Stimulated activated CD8-positive, alpha-beta memory T cell treated with anti-CD3 and anti-CD28 coated beads, Interleukin-15, amount 100 ng/mL, for 48 hours (primary cell): ENCODE data around the gene MGAT1.

Experiments used
- DNase-seq, 2 donors: peaks; one replicate each; pipeline ENCODE4 v3.0.0-alpha.2; 2020; ENCODE audit warnings: low read depth in 2 of 2

MGAT1 gene

GRCh38 chr5:180824630-180825476 lies 22.2 kb upstream of the MGAT1 start:
- no peak for DNase-seq

DNA sequence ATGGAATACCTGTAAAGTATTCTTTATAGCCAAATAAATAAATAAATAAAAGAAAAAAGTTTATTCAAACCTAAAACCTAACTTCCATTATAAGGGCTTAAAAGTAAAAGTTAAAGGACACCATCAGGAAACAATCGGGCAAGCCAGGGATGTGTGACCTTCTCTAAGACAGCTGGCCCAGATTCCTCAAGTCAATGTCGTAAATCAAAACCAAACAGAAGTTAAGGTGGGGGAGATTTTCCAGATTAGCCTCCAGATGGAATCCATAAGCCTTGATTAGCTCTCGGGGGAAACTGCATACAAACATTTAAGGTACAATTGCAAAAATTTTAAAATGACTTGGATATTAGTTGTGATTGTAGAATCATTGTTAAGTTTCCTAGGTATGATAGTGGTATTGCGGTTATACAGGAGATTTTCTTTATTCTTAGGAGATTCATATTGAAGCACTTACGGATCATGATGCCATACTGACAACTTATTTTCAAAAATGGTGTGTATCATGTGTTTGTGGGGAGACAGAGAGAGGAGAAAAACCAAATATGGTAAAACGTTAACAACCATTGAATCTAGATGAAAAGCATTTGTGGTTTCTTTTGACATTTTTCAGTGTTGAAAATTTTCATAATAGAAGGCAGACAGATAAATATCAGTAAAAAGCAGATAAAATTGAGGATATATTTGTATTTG lies 21.5 kb upstream of the MGAT1 start:
- DNase-seq, result no peak

DNA sequence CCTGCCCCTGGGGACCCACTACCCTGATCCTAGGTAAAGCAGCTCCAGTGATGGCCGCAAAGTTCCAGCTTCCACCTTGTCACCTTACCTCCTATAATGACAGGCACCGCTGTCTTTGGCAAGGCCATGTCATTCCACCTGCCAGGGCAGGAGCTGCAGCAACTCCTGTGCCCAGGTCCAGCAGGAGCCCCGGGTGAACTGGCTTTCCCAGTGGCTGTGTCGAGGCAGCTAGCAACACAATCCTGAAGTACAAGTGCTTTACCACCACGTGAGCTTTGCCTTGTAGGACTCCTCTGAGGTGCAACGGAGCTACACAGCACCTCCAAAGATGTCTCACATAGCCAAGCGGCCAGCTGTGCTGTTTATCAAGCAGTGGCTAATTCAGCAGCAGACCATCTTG lies 20.7 kb upstream of the MGAT1 start:
- no peak for DNase-seq

DNA sequence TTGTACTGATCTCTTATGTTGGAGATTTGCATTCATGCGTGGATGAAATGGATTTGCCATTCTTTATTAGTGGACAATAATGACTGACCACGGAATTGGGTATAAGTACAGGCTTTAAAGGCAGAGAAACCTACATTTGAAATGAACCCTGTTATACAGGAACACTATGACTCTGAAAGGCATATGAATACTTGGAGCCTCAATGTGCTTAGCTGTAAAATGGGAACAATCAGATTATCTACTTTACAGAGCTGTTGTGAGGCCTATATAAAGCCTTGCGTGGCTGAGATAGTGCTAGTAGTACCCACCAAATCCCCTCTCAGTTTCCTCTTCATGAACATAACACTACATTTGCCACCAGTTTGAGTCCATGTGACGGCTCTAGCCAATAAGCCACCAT lies 18.9 kb upstream of the MGAT1 start:
- DNase-seq, result no peak

DNA sequence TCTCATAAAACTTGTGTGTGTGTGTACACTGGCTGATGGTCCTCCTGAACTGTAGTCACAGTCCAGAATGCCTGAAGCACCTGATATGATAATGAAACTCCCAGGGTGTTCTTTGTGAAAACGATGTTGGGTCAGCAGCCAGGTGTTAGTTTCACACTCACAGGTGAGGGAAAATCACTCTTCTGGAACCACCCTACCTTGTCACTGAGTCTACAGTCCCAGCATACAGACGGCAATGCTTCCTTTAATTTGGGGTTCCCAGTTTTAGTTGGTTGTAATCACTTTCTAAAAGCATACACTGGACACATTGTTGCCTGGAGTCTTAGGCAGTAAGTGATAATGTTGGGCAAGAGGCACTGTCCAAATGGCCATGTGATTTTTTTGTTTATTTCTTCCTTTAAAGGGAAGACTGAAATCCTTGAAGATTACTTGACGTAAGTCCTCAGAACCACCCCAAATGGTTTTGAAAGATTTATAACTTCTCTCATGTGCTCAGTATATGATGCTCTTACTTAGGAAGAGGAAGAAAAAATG lies 18.2 kb upstream of the MGAT1 start:
- no peak for DNase-seq

GRCh38 chr5:180818677-180819341 lies 16.2 kb upstream of the MGAT1 start:
- no peak for DNase-seq

GRCh38 chr5:180817893-180818674 lies 15.5 kb upstream of the MGAT1 start:
- DNase-seq, result no peak

DNA sequence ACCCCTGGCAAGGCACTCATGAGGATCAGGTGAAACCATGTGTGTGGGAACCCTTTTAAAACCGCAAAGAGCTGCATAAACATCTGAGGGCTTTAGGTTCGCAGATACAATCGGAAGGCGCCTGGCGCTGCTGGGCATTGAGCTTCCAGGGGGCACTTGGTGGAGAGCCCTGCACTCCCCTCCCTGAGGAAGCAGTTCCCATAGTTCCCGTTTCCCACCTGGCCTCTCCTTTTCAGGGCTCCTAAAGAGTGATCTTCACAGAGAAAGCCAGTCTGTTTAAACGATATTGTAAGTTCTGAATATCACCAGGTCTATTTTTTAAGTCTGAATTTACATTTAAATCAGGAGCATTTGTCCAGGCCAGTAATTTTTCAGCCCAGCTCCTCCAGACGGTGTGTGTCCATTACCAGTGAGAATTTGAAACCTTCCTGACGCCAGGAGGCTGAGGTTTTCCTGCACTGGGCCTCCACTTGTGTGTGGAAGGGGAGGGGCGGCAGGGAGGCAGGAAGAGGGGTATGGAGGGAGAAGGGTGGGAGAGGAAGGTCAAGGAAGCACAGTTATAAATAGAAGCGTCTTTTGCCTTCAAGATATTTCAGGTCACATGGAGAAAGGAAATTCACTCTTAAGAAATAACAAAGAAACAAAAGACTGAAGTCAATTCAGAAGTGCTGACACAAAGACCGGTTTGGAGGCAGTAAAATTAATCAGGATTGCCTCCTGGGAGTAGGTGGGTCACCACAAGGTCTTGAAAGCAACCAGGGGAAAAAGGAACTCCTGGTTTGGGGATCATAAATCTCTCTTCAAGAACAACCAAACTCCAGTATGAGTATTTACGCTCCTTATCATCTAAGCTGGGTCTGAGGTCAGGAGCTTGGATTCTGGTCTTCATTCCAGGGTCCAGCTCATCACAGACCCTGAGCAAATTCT lies 14.3 kb upstream of the MGAT1 start:
- no peak for DNase-seq

DNA sequence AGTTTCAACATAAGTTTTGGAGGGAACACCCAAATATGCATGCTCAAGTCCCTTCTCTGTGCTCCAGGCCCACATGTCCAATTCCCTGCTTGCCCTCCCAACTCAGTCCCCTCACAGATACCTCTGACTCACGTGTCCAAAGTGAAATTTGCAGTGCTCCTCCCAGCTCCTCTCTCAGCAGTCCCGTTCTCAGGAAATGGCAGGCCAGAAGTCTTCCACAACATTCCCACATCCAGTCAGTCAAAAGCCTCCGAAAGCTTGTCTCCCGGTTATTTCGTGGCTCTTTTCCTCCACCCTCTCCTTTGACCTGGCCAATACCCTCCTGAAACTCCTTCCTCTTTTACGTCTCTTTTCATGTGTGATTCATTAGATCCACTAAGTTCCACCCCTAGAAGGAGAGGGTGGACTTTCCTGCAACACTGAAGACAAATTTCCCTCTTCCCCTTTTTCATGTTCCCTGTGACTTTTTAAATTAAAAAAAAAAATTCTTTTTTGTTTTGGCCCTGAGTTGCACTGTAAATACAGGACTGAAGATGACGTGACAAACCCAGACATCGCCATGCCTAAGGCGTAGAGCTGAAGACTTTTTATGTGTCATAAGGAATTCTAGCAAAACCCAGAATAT lies 12.8 kb upstream of the MGAT1 start:
- no peak for DNase-seq

DNA sequence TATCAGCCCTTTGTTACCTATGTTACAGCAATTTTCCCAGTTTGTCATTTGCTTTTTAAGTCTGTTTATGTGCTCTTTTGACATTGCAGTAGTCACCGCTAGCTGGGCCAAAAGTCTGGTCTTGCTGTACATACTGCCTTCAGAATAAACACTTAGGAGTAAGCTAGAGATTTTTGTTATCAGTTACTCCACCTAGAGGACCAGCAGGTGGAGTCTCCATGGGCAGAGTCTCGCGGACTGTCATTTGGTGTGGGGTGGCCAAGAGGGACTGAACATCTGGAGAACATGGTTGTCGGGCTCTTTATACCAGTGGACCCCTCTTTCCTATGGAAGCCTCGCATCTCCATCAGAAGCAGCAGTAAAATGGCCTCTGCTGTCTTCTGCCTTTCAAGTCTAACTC lies 10.8 kb upstream of the MGAT1 start:
- no peak for DNase-seq

DNA sequence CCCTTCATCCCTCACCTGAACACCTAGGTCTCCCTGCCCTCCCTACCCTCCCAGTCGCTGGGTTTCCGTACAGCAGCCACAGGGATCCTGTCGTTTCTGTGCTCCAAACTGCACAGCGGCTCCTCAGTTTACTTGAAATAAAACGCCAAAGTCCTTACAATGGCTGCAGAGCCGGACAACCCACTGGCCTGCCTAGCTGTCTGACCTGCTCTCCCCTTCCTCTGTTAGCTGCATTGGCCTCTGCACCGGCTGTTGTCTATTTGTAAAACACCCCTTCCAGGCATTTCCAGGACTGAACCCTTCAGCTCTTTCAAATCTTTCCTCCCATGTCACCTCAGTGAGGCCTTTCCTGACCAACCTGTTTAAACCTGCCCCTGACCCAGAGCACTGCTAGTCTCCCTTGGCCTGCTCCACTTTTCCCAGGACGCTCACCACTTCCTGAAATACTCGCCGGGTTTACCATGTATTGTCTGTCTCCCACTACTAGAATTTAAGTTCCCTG lies 9.1 kb upstream of the MGAT1 start:
- no peak for DNase-seq

- DNase-seq, result no peak
These were observed 8.5 kb upstream of the MGAT1 start for GRCh38 chr5:180810959-180811622.

- peak; percentile 90 for DNase-seq
These were observed 7.8 kb upstream of the MGAT1 start for GRCh38 chr5:180810210-180810958.

DNA sequence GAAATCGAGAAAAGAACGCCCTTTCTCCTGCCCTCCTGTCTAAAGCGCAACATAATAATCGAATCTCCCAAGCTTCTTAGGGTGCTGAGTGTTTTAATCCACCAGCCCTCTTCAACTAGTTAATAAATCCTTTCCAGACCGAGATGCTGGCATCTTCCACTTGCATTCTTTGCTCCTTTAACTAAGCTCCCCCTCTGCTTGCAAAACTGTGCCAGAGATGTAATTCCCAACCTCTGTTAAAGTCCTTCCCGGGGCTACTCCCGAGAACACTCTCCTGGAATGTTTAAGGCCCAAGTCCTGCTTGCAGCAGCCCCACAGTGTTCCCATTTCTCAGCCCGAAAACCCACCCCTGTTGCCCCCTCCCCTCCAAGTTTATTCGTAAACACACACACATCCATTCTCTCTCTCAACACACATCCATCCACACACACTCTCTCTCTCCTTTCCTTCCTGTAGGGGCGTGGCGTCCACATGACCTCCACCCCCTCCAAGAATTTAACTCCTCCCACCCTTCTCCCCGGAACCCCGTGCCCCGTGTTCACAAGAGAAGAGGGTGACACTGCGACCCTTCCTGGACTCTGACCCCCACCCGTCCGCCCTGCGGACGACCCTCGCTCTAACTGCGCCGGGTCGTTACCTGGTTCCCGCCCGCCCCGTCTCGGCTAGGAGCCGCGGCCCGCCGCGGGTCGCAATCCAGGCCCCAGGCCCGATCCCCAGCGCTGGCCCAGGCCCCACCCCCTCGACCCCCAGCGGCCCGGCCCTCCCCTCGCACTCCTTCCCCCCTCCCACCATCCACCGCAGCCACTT lies 7.0 kb upstream of the MGAT1 start:
- peak; percentile 76 to 88 for DNase-seq

GRCh38 chr5:180808461-180809000 lies 5.9 kb upstream of the MGAT1 start:
- no peak for DNase-seq

GRCh38 chr5:180807654-180808414 lies 5.2 kb upstream of the MGAT1 start:
- DNase-seq, result no peak

- no peak for DNase-seq
These were observed 4.4 kb upstream of the MGAT1 start for GRCh38 chr5:180807046-180807445.
